HFFc6 (cell line): ENCODE measurements around the gene CDK4. TPM values are rescaled to one million over a fixed set of nuclear protein-coding genes. Genes with fewer than 3 reads are reported as not detected.

Experiments
- DNase-seq: peaks from one replicate; pipeline ENCODE4 v3.0.0-alpha.2; 2018
- H3K27ac Mint-ChIP-seq: 2 replicates; pipeline ENCODE4 v1.8.0; 2020; ENCODE audit warnings: mild to moderate bottlenecking, mixed read lengths
- H3K27me3 Mint-ChIP-seq: 2 replicates; pipeline ENCODE4 v1.8.0; 2021; ENCODE audit warnings: mild to moderate bottlenecking, moderate library complexity, mixed read lengths; ENCODE audit not compliant: insufficient read depth
- H3K36me3 Mint-ChIP-seq: 2 replicates; pipeline ENCODE4 v1.8.0; 2021; ENCODE audit warnings: low read depth, mixed read lengths
- H3K4me1 Mint-ChIP-seq: 2 replicates; pipeline ENCODE4 v1.8.0; 2020; ENCODE audit warnings: low read depth, mixed read lengths
- H3K4me3 Mint-ChIP-seq: 2 replicates; pipeline ENCODE4 v1.8.0; 2020; ENCODE audit warnings: mild to moderate bottlenecking, moderate library complexity, mixed read lengths
- H3K9me3 Mint-ChIP-seq: 2 replicates; pipeline ENCODE4 v1.8.0; 2020; ENCODE audit warnings: mild to moderate bottlenecking, mixed read lengths
- CTCF ChIP-seq: fragments of 200-600 bp; sonication (generic); IDR thresholded peaks from 2 replicates; pipeline ENCODE4 v1.5.0; 2021; ENCODE audit warnings: antibody characterized with exemption, mild to moderate bottlenecking
- total RNA-seq, 6 experiments: library from RNA; stranded (reverse); fragmentation: NEBNext Ultra II Directional; extraction: Animal tissue kit (Norgen Biotek cat#: 25700); gene quantifications; 2 replicates in 1 of 6; 3 replicates in 5 of 6; pipeline ENCODE4 v1.2.3, GENCODE V29; 2021

The CDK4 gene
- total RNA-seq, 6 experiments from 2014 or later, result 112 to 140 (median 116) TPM

- H3K4me1 Mint-ChIP-seq, result peaks cover 39% of the 10 kb centered on the region
- H3K9me3 Mint-ChIP-seq, result no peaks in the 10 kb centered on the region
- peak; percentile 94 for DNase-seq
- H3K27me3 Mint-ChIP-seq, result peaks cover 2% of the 10 kb centered on the region
- peak within 1 kb of the TSS; percentile 99 for H3K4me3 Mint-ChIP-seq
- TF ChIP-seq CTCF, result no peak
- H3K27ac Mint-ChIP-seq, result peak within 1 kb of the TSS; percentile 100
- peaks cover 35% of the 10 kb centered on the region for H3K36me3 Mint-ChIP-seq
Observed at GRCh38 chr12:57771873-57772428, 19.8 kb upstream of the CDK4 start, which contains the start of gene METTL1. Gene METTL1 (minus strand): TSS chr12:57772105. CDS start chr12:57772083, 22 bp downstream.

- peak; percentile 80 for DNase-seq
- H3K27me3 Mint-ChIP-seq, result peaks cover 2% of the 10 kb centered on the region
- peak overlapping the region; percentile 100 for H3K27ac Mint-ChIP-seq
- peak overlapping the region; percentile 99 for H3K4me3 Mint-ChIP-seq
- H3K36me3 Mint-ChIP-seq, result peaks cover 35% of the 10 kb centered on the region
- H3K4me1 Mint-ChIP-seq, result peaks cover 45% of the 10 kb centered on the region
- TF ChIP-seq CTCF, result no peak
- no peaks in the 10 kb centered on the region for H3K9me3 Mint-ChIP-seq
Observed at GRCh38 chr12:57771236-57771872, 19.2 kb upstream of the CDK4 start.

- DNase-seq, result no peak
- no peak for TF ChIP-seq CTCF
- Mint-ChIP-seq H3K27me3 (peaks cover 4% of the 10 kb centered on the region), H3K27ac (peak overlapping the region; percentile 100; the same call in 1 of the 2 replicates), H3K4me3 (peak overlapping the region; percentile 99), H3K36me3 (peaks cover 29% of the 10 kb centered on the region), H3K4me1 (peaks cover 49% of the 10 kb centered on the region), H3K9me3 (no peaks in the 10 kb centered on the region)
Observed at GRCh38 chr12:57770734-57771133, 18.6 kb upstream of the CDK4 start.

GRCh38 chr12:57769594-57769993 is 17.5 kb upstream of the CDK4 start:
- peaks cover 25% of the 10 kb centered on the region for H3K36me3 Mint-ChIP-seq
- DNase-seq, result no peak
- H3K9me3 Mint-ChIP-seq, result no peaks in the 10 kb centered on the region
- H3K4me3 Mint-ChIP-seq, result no peak overlapping the region; the same call in 1 of the 2 replicates
- no peak for TF ChIP-seq CTCF
- H3K4me1 Mint-ChIP-seq, result peaks cover 53% of the 10 kb centered on the region
- H3K27me3 Mint-ChIP-seq, result peaks cover 4% of the 10 kb centered on the region
- H3K27ac Mint-ChIP-seq, result no peak overlapping the region

GRCh38 chr12:57767876-57768275 is 15.8 kb upstream of the CDK4 start:
- no peak for TF ChIP-seq CTCF
- Mint-ChIP-seq H3K4me1 (peaks cover 48% of the 10 kb centered on the region), H3K36me3 (peaks cover 22% of the 10 kb centered on the region), H3K9me3 (no peaks in the 10 kb centered on the region), H3K27ac (no peak overlapping the region), H3K4me3 (no peak overlapping the region), H3K27me3 (peaks cover 4% of the 10 kb centered on the region)
- no peak for DNase-seq
